Measurements from ENCODE around the gene MRPL14.

Gene MRPL14

DNA sequence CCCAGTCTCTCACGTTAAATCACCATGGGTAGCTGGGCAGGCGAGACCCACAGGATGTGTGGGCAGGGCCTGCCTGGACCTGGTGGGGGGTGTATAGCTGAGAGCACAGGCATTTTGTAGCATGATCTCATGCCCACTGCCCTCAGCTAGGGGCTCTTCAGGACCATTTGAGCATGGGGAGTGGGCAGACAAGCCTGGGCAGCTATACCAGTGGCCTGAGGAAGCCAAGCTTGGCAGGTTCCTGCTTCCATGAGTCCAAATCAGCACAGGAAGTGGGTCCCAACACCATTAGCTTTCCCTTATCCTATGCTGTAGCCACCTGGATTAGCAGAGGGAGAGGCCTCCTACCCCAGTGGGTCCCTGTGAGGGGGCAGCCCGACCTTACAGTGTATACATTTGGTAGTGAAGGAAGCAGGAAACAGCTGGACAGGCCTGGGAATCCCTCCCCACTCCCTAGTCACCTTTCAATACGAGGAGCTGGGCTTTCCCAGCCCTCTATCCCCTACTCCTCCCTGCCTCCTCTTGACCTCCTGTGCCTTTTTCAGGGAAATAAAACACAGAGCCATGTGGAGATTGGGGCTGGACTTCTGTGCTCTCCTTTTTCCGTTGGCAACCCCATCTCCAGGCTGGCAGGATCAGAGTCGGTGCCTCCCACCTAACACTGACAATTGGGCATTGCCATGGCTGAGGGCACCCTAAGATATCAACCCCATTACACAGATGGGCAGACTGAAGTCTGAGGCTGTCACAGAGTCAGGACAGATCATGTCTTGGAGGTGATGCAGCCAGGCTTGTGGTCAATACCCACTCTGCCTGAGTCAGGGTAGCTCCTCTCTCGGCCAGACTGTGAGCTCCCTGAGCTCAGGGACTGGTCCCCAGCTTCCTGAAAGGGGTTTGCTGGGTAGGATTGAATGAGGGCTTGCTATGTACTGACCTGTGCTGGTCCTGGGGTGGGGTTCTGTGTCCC, 59.8 kb downstream of the MRPL14 start:
- H3K4me3 ChIP-seq (ENCODE audit: low read depth, low read length): no peak overlapping the region
- TF ChIP-seq, protein P1, sequence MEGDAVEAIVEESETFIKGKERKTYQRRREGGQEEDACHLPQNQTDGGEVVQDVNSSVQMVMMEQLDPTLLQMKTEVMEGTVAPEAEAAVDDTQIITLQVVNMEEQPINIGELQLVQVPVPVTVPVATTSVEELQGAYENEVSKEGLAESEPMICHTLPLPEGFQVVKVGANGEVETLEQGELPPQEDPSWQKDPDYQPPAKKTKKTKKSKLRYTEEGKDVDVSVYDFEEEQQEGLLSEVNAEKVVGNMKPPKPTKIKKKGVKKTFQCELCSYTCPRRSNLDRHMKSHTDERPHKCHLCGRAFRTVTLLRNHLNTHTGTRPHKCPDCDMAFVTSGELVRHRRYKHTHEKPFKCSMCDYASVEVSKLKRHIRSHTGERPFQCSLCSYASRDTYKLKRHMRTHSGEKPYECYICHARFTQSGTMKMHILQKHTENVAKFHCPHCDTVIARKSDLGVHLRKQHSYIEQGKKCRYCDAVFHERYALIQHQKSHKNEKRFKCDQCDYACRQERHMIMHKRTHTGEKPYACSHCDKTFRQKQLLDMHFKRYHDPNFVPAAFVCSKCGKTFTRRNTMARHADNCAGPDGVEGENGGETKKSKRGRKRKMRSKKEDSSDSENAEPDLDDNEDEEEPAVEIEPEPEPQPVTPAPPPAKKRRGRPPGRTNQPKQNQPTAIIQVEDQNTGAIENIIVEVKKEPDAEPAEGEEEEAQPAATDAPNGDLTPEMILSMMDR (IDR thresholded peaks at IDR 0.05; ENCODE audit: low read depth, low read length): no peak
- in situ Hi-C loops (cut with HindIII; ENCODE audit: low sequenced_read_pairs): no loop called here
- DNase-seq (ENCODE audit: low read depth, low spot score): no peak

DNA sequence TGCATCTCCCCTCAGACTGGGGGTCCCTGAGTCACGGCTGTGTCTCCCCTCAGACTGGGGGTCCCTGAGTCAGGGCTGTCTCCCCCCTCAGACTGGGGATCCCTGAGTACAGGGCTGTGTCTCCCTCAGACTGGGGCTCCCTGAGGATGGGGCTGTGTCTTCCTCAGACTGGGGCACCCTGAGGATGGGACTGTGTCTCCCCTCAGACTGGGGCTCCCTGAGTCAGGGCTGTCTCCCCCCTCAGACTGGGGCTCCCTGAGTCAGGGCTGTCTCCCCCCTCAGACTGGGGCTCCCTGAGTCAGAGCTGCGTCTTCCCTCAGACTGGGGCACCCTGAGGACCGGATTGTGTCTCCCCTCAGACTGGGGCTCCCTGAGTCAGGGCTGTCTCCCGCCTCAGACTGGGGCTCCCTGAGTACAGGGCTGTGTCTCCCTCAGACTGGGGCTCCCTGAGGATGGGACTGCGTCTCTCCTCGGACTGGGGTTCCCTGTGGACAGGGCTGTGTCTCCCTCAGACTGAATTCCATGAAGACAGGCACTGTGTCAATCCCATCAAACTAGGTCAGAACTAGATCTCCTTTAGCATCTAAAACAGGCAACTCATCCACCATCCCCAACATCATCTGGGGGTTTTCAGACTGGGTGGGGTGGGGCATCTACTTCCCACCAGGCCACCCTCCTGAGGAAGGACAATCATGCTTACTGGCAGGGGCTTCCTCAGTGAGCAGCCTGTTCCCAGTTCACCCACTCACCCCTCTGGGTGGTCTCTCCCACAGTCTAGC, 60.7 kb downstream of the MRPL14 start:
- in situ Hi-C loops (cut with HindIII; ENCODE audit: low sequenced_read_pairs): no loop called here
- TF ChIP-seq, protein P1 (IDR thresholded peaks at IDR 0.05; ENCODE audit: low read depth, low read length): no peak
- no peak overlapping the region for H3K4me3 ChIP-seq (ENCODE audit: low read depth, low read length)
- DNase-seq (ENCODE audit: low read depth, low spot score): no peak

DNA sequence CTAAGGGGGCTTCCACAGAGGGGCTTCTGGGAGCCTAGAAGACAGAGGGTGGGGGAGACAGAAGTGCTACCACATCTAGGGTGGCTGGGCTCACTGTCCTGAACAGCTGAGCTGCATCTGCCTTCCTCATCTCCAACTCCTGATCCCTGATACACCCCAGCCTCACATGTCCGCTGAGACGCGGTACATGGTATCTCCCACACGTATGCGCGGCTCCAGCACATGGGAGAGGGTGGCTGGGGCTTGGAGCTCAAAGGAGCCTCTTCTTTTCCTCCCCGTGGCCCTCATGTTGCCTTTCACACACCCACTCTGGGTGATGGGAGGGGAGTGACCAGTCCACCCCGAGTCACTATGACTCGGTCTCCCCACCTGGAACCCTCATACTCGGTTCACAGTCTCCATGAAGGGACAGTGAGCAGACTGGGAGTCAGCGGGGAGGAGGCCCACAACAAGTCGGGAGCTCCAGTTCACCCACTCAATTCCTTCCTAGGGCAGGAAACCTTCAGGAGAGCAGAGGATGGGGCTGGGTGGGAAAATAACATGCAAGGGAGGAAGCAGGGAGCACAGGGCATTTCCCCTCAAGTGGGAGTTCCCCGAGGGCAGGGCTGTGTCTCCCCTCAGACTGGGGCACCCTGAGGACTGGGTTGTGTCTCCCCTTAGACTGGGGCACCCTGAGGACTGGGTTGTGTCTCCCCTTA, 61.7 kb downstream of the MRPL14 start:
- DNase-seq (ENCODE audit: low read depth, low spot score): no peak
- in situ Hi-C loops (cut with HindIII; ENCODE audit: low sequenced_read_pairs): no loop called here
- no peak overlapping the region for H3K4me3 ChIP-seq (ENCODE audit: low read depth, low read length)

DNA sequence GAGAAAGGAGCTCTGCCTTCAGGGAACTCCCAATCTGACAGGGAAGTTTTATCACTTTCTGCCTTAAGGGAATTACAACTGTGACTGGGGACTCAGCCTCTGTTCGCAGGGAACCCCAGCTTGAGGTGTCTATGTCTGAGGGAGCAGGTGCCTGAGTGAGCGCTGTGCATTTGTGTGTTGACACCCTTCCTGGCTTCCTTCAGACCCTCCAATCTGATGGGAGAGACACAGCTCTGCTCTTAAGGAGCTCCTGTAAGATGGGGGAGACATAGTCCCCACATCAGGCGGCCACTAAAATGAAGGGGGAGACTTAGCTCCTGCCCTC, 62.3 kb downstream of the MRPL14 start:
- no peak for DNase-seq (ENCODE audit: low read depth, low spot score)
- TF ChIP-seq, protein P1 (IDR thresholded peaks at IDR 0.05; ENCODE audit: low read depth, low read length): no peak
- no peak overlapping the region for H3K4me3 ChIP-seq (ENCODE audit: low read depth, low read length)
- in situ Hi-C loops (cut with HindIII; ENCODE audit: low sequenced_read_pairs): no loop called here

More for the DNA sequence above, 61.7 kb downstream of the MRPL14 start:
- TF ChIP-seq, protein P1 (IDR thresholded peaks at IDR 0.05; ENCODE audit: low read depth, low read length): no peak

DNA sequence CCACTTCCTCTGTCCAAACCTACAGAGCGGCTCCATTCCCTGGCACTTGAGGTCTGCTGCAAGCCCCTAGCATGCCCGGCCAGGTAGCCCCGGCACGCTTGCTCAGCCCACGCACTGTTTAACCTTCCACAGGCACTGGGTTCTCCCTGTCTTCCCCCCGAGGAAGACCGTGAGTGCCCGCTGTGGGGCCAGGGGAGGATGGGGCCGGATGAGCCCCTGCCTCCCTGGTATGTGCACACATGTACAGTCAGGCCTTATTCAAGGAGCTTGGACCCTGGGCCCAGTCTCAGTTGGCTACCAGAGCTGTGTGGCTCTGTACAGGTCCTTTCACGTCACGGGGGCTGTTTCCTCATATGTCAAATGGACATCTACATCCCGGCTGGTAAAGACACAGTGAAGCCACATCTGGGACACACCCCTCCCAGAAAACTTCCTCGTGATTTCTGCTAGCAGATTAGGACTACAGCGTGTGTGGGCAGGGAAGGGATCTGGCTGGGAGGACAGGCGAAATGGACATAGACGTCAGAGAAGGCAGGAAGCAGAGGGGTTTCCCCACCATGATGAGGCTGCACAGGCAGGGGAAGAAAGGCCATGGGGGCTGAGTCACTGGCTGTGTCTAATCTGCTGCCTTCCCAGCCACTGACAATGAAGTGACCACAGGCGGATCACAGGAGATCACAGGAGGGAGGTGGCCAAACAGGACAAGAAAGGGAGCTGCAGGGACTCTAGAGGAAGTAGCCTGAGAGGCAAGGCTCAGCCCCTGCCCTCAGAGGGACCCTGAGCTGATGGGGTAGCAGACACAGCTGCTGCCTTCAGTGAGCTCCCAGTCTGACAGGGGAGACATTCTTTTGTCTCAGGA, 62.9 kb downstream of the MRPL14 start:
- TF ChIP-seq, protein P1 (IDR thresholded peaks at IDR 0.05; ENCODE audit: low read depth, low read length): no peak
- DNase-seq (ENCODE audit: low read depth, low spot score): peak; percentile 95
- no peak overlapping the region for H3K4me3 ChIP-seq (ENCODE audit: low read depth, low read length)
- in situ Hi-C loops (cut with HindIII; ENCODE audit: low sequenced_read_pairs): no loop called here
